HepG2 (cell line): ENCODE data around the gene POLL. TPM values are rescaled to one million over a fixed set of nuclear protein-coding genes. Genes with fewer than 3 reads are reported as not detected.

Experiments used
- ATF4 ChIP-seq, 2 experiments: fragments of 450-650 bp in 1 of 2; sonication (generic) in 1 of 2; formaldehyde crosslinking; IDR thresholded peaks; 2 replicates each; pipeline versions ENCODE4 v1.5.0 to v1.8.0; 2020 to 2022; ENCODE audit warnings: mild to moderate bottlenecking in 1 of 2, missing genetic modification reagents in 1 of 2
- CREBL2 ChIP-seq: sonication (generic); formaldehyde crosslinking; IDR thresholded peaks from 2 replicates; pipeline ENCODE4 v1.8.1; 2023; ENCODE audit warnings: missing genetic modification reagents, mild to moderate bottlenecking, borderline replicate concordance
- DNMT3B ChIP-seq: conservative IDR thresholded peaks from 2 replicates; pipeline ENCODE4 v1.6.1; 2016; ENCODE audit warnings: missing biosample characterization, control low read depth
- GFI1 ChIP-seq: sonication (generic); formaldehyde crosslinking; IDR thresholded peaks from 2 replicates; pipeline ENCODE4 v1.5.0; 2020; ENCODE audit warnings: missing genetic modification reagents, mild to moderate bottlenecking, borderline replicate concordance
- HMGXB4 ChIP-seq, 2 experiments: sonication (generic) in 1 of 2; formaldehyde crosslinking in 1 of 2; IDR thresholded peaks; 2 replicates each; pipeline versions ENCODE4 v1.4.0 to v1.6.1; 2018 to 2020; ENCODE audit warnings: missing genetic modification reagents in 2 of 2, borderline replicate concordance in 1 of 2, low read depth in 1 of 2, mild to moderate bottlenecking in 1 of 2, missing biosample characterization in 1 of 2
- KLF12 ChIP-seq: sonication (generic); formaldehyde crosslinking; IDR thresholded peaks from 2 replicates; pipeline ENCODE4 v1.4.0; 2020; ENCODE audit warnings: missing genetic modification reagents, borderline replicate concordance
- LCORL ChIP-seq, 2 experiments: fragments of 450-650 bp in 1 of 2; sonication (generic) in 1 of 2; formaldehyde crosslinking in 1 of 2; IDR thresholded peaks; 2 replicates each; pipeline versions ENCODE4 v1.5.0 to v1.6.1; 2017 to 2020; ENCODE audit warnings: antibody characterized with exemption in 1 of 2, missing genetic modification reagents in 1 of 2
- MED13 ChIP-seq: sonication (generic); formaldehyde crosslinking; IDR thresholded peaks from 2 replicates; pipeline ENCODE4 v1.5.0; 2020; ENCODE audit warnings: missing genetic modification reagents
- MTA3 ChIP-seq: sonication (generic); formaldehyde crosslinking; IDR thresholded peaks from 2 replicates; pipeline ENCODE4 v1.4.0; 2020; ENCODE audit warnings: missing genetic modification reagents
- NR1H2 ChIP-seq: sonication (generic); formaldehyde crosslinking; IDR thresholded peaks from 2 replicates; pipeline ENCODE4 v1.8.1; 2022; ENCODE audit warnings: low read depth, missing genetic modification reagents, borderline replicate concordance
- RBM22 ChIP-seq: fragments of 200-400 bp; formaldehyde crosslinking; optimal IDR thresholded peaks from 2 replicates; pipeline ENCODE3; 2017; ENCODE audit warnings: mild to moderate bottlenecking, low read length, moderate library complexity
- THAP7 ChIP-seq: sonication (generic); formaldehyde crosslinking; IDR thresholded peaks from 2 replicates; pipeline ENCODE4 v1.8.1; 2023; ENCODE audit warnings: mild to moderate bottlenecking, missing genetic modification reagents
- XRCC5 ChIP-seq: fragments of 200-400 bp; formaldehyde crosslinking; optimal IDR thresholded peaks from 2 replicates; pipeline ENCODE3; 2017; ENCODE audit warnings: mild to moderate bottlenecking, low read length
- YEATS4 ChIP-seq: sonication (generic); formaldehyde crosslinking; IDR thresholded peaks from 2 replicates; pipeline ENCODE4 v1.4.0; 2020; ENCODE audit warnings: missing genetic modification reagents, borderline replicate concordance
- ZGPAT ChIP-seq: IDR thresholded peaks from 2 replicates; pipeline ENCODE4 v1.6.1; 2016; ENCODE audit warnings: mild to moderate bottlenecking
- ZNF101 ChIP-seq: sonication (generic); formaldehyde crosslinking; IDR thresholded peaks from 2 replicates; pipeline ENCODE4 v1.4.0; 2020; ENCODE audit warnings: mild to moderate bottlenecking, low read depth, missing genetic modification reagents, borderline replicate concordance
- ZNF234 ChIP-seq: sonication (generic); formaldehyde crosslinking; conservative IDR thresholded peaks from 2 replicates; pipeline ENCODE4 v1.5.1; 2020; ENCODE audit warnings: mild to moderate bottlenecking, missing genetic modification reagents
- ZNF292 ChIP-seq: sonication (generic); formaldehyde crosslinking; IDR thresholded peaks from 2 replicates; pipeline ENCODE4 v1.8.1; 2022; ENCODE audit warnings: mild to moderate bottlenecking, low read depth, missing genetic modification reagents, borderline replicate concordance
- ZNF329 ChIP-seq: sonication (generic); formaldehyde crosslinking; IDR thresholded peaks from 2 replicates; pipeline ENCODE4 v1.9.0; 2021; ENCODE audit warnings: low read depth, mild to moderate bottlenecking, missing genetic modification reagents
- ZNF546 ChIP-seq: sonication (generic); formaldehyde crosslinking; conservative IDR thresholded peaks from 2 replicates; pipeline ENCODE4 v1.8.1; 2023; ENCODE audit warnings: mild to moderate bottlenecking, missing genetic modification reagents
- ZNF691 ChIP-seq: sonication (generic); formaldehyde crosslinking; IDR thresholded peaks from 2 replicates; pipeline ENCODE4 v1.4.0; 2020; ENCODE audit warnings: missing genetic modification reagents, low read depth, mild to moderate bottlenecking, borderline replicate concordance
- ZNF749 ChIP-seq: sonication (generic); formaldehyde crosslinking; IDR thresholded peaks from 2 replicates; pipeline ENCODE4 v1.8.0; 2022; ENCODE audit warnings: mild to moderate bottlenecking, missing genetic modification reagents, moderate library complexity, borderline replicate concordance
- ZNF792 ChIP-seq: IDR thresholded peaks from 2 replicates; pipeline ENCODE4 v1.6.1; 2016
- ZNF841 ChIP-seq: sonication (generic); formaldehyde crosslinking; IDR thresholded peaks from 2 replicates; pipeline ENCODE4 v1.8.1; 2023; ENCODE audit warnings: missing genetic modification reagents, borderline replicate concordance
- polyA plus RNA-seq, 8 experiments: library from polyadenylated mRNA; depleted of rRNA in 3 of 8; stranded (reverse) in 7 of 8; unstranded in 1 of 8; fragments of >200 nt; fragmentation: Illumina TruSeq in 4 of 8; extraction: Trizol in 4 of 8; gene quantifications; 2 replicates each; pipeline versions ENCODE4 v1.2.1 to v1.2.3, GENCODE V29; 2011 to 2016; ENCODE audit warnings: low read depth in 4 of 8, missing spikeins in 1 of 8, mixed read lengths in 1 of 8; ENCODE audit not compliant: insufficient read depth in 1 of 8
- total RNA-seq, 5 experiments: library from RNA; depleted of rRNA; stranded (reverse); fragments of >200 nt; fragmentation: Illumina TruSeq; extraction: Trizol; gene quantifications; 2 replicates each; pipeline ENCODE4 v1.2.3, GENCODE V29; 2016; ENCODE audit warnings: low read depth in 1 of 5

Gene POLL
- total and polyA plus RNA-seq, 2 of the 13 experiments (the other 11 are each of a cell fraction or from before 2014, with no cell fraction given), result 13.8 to 19.1 TPM

GRCh38 chr10:101602761-101603398, 14.8 kb upstream of the POLL start (continued):
- TF ChIP-seq LCORL (IDR thresholded peaks at IDR 0.05) (no peak), LCORL (CRISPR knock-in tag; IDR thresholded peaks at IDR 0.05) (0 out of 2 replicates have a peak, but pooled peaks have one; percentile 41), ZNF749 (no peak), KLF12 (no peak), MED13 (CRISPR knock-in tag) (no peak), ZNF329 (CRISPR knock-in tag) (no peak), CREBL2 (no peak), GFI1 (CRISPR knock-in tag) (no peak), ZNF546 (CRISPR knock-in tag) (no peak), ZNF841 (CRISPR knock-in tag) (no peak), ZNF101 (CRISPR knock-in tag) (no peak), RBM22 (peak; percentile 67), ZNF691 (0 out of 2 replicates have a peak, but pooled peaks have one; percentile 48), ZNF234 (CRISPR knock-in tag) (no peak), ATF4 (CRISPR knock-in tag; IDR thresholded peaks at IDR 0.05) (no peak), DNMT3B (CRISPR knock-in tag) (no peak), MTA3 (CRISPR knock-in tag) (no peak), HMGXB4 (CRISPR knock-in tag; IDR thresholded peaks at IDR 0.05; ENCODE audit: borderline replicate concordance in 1 of 2, low read depth in 1 of 2) (peak in 1 of 2 experiments; percentile 56; a peak in 1 of 4 replicates), NR1H2 (CRISPR knock-in tag) (no peak), ZGPAT (no peak), ZNF292 (CRISPR knock-in tag) (no peak), YEATS4 (peak; percentile 32; the same call in 1 of the 2 replicates), XRCC5 (peak; percentile 89), THAP7 (no peak), ZNF792 (CRISPR knock-in tag) (no peak)
